ENCODE data around the gene CLN5.

GRCh38 chr13:76993021-76993420 is 1.1 kb downstream of the CLN5 start:
- no peak for TF ChIP-seq POLR2A (IDR thresholded peaks at IDR 0.05)
- TF ChIP-seq, protein P1, sequence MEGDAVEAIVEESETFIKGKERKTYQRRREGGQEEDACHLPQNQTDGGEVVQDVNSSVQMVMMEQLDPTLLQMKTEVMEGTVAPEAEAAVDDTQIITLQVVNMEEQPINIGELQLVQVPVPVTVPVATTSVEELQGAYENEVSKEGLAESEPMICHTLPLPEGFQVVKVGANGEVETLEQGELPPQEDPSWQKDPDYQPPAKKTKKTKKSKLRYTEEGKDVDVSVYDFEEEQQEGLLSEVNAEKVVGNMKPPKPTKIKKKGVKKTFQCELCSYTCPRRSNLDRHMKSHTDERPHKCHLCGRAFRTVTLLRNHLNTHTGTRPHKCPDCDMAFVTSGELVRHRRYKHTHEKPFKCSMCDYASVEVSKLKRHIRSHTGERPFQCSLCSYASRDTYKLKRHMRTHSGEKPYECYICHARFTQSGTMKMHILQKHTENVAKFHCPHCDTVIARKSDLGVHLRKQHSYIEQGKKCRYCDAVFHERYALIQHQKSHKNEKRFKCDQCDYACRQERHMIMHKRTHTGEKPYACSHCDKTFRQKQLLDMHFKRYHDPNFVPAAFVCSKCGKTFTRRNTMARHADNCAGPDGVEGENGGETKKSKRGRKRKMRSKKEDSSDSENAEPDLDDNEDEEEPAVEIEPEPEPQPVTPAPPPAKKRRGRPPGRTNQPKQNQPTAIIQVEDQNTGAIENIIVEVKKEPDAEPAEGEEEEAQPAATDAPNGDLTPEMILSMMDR (IDR thresholded peaks at IDR 0.05) = no peak
